ENCODE data around the gene CLEC2D.

The CLEC2D gene

GRCh38 chr12:9725213-9725870, 55.8 kb downstream of the CLEC2D start:
- no peak for TF ChIP-seq CTCF (IDR thresholded peaks at IDR 0.05)
- no peak overlapping the region for H3K27ac ChIP-seq
- no peak overlapping the region for H3K4me3 ChIP-seq
- DNase-seq (ENCODE audit: low spot score), result no peak

- TF ChIP-seq CTCF (IDR thresholded peaks at IDR 0.05), result no peak
- Histone ChIP-seq H3K27ac (no peak overlapping the region), H3K4me3 (no peak overlapping the region)
- no peak for DNase-seq (ENCODE audit: low spot score)
Measured at GRCh38 chr12:9727813-9728212, 58.3 kb downstream of the CLEC2D start.

GRCh38 chr12:9729082-9729481, 59.6 kb downstream of the CLEC2D start:
- H3K27ac ChIP-seq, result no peak overlapping the region
- no peak for TF ChIP-seq CTCF (IDR thresholded peaks at IDR 0.05)
- DNase-seq (ENCODE audit: low spot score), result no peak
- H3K4me3 ChIP-seq, result no peak overlapping the region

- DNase-seq (ENCODE audit: low spot score), result no peak
- H3K4me3 ChIP-seq, result no peak overlapping the region
- no peak for TF ChIP-seq CTCF (IDR thresholded peaks at IDR 0.05)
- no peak overlapping the region for H3K27ac ChIP-seq
Measured at GRCh38 chr12:9730011-9730410, 60.5 kb downstream of the CLEC2D start.

- DNase-seq (ENCODE audit: low spot score), result no peak
- TF ChIP-seq CTCF (IDR thresholded peaks at IDR 0.05), result no peak
- Histone ChIP-seq H3K27ac (no peak overlapping the region), H3K4me3 (no peak overlapping the region)
Measured at GRCh38 chr12:9730591-9730990, 61.1 kb downstream of the CLEC2D start.

- DNase-seq (ENCODE audit: low spot score), result no peak
- TF ChIP-seq CTCF (IDR thresholded peaks at IDR 0.05), result no peak
- Histone ChIP-seq H3K4me3 (no peak overlapping the region), H3K27ac (peak overlapping the region in 1 of 2 donors; percentile 11)
Measured at GRCh38 chr12:9731393-9731792, 61.9 kb downstream of the CLEC2D start.

GRCh38 chr12:9731797-9732196, 62.3 kb downstream of the CLEC2D start:
- no peak for TF ChIP-seq CTCF (IDR thresholded peaks at IDR 0.05)
- Histone ChIP-seq H3K4me3 (no peak overlapping the region), H3K27ac (no peak overlapping the region)
- DNase-seq (ENCODE audit: low spot score), result no peak
